ENCODE data around the gene RELN. TPM values are rescaled to one million over a fixed set of nuclear protein-coding genes. Genes with fewer than 3 reads are reported as not detected.

The RELN gene
- total and polyA plus RNA-seq, 2 of the 13 experiments (the other 11 are each of a cell fraction or from before 2014, with no cell fraction given), result 315 to 332 TPM

GRCh38 chr7:103660455-103661371, 328.7 kb downstream of the RELN start (continued):
- TF ChIP-seq FOXJ3 (CRISPR knock-in tag; IDR thresholded peaks at IDR 0.05; ENCODE audit: borderline replicate concordance) (peak; percentile 99), CBX1 (IDR thresholded peaks at IDR 0.05; ENCODE audit: low read depth) (no peak), ARID2 (CRISPR knock-in tag; IDR thresholded peaks at IDR 0.05; ENCODE audit: borderline replicate concordance) (no peak), ZNF431 (CRISPR knock-in tag; IDR thresholded peaks at IDR 0.05; ENCODE audit: borderline replicate concordance, low read depth) (no peak; the same call in 1 of the 2 replicates), BORCS8-MEF2B (CRISPR knock-in tag; IDR thresholded peaks at IDR 0.05) (no peak), ZNF557 (CRISPR knock-in tag; IDR thresholded peaks at IDR 0.05) (no peak), FOXP1 (IDR thresholded peaks at IDR 0.05) (peak; percentile 94), FOXP1 (CRISPR knock-in tag; IDR thresholded peaks at IDR 0.05) (peak; percentile 98), ZNF451 (CRISPR knock-in tag; IDR thresholded peaks at IDR 0.05) (no peak), GABPB1 (CRISPR knock-in tag; IDR thresholded peaks at IDR 0.05) (peak; percentile 76), ZNF577 (CRISPR knock-in tag; IDR thresholded peaks at IDR 0.05; ENCODE audit: borderline replicate concordance, low read depth) (no peak), ZNF382 (CRISPR knock-in tag; IDR thresholded peaks at IDR 0.05; ENCODE audit: borderline replicate concordance) (no peak), NCOA2 (CRISPR knock-in tag; IDR thresholded peaks at IDR 0.05) (peak; percentile 100)
- TF ChIP-seq, protein P1, sequence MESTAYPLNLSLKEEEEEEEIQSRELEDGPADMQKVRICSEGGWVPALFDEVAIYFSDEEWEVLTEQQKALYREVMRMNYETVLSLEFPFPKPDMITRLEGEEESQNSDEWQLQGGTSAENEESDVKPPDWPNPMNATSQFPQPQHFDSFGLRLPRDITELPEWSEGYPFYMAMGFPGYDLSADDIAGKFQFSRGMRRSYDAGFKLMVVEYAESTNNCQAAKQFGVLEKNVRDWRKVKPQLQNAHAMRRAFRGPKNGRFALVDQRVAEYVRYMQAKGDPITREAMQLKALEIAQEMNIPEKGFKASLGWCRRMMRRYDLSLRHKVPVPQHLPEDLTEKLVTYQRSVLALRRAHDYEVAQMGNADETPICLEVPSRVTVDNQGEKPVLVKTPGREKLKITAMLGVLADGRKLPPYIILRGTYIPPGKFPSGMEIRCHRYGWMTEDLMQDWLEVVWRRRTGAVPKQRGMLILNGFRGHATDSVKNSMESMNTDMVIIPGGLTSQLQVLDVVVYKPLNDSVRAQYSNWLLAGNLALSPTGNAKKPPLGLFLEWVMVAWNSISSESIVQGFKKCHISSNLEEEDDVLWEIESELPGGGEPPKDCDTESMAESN (CRISPR knock-in tag; conservative IDR thresholded peaks at IDR 0.05), result peak; percentile 69; the same call in 1 of the 2 replicates
- TF ChIP-seq, protein P2, sequence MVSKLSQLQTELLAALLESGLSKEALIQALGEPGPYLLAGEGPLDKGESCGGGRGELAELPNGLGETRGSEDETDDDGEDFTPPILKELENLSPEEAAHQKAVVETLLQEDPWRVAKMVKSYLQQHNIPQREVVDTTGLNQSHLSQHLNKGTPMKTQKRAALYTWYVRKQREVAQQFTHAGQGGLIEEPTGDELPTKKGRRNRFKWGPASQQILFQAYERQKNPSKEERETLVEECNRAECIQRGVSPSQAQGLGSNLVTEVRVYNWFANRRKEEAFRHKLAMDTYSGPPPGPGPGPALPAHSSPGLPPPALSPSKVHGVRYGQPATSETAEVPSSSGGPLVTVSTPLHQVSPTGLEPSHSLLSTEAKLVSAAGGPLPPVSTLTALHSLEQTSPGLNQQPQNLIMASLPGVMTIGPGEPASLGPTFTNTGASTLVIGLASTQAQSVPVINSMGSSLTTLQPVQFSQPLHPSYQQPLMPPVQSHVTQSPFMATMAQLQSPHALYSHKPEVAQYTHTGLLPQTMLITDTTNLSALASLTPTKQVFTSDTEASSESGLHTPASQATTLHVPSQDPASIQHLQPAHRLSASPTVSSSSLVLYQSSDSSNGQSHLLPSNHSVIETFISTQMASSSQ (IDR thresholded peaks at IDR 0.05; ENCODE audit: low read depth), result peak; percentile 85
- TF ChIP-seq, protein P2 (CRISPR knock-in tag; IDR thresholded peaks at IDR 0.05; ENCODE audit: borderline replicate concordance), result peak; percentile 93; the same call in 1 of the 2 replicates
- TF ChIP-seq, protein P3, sequence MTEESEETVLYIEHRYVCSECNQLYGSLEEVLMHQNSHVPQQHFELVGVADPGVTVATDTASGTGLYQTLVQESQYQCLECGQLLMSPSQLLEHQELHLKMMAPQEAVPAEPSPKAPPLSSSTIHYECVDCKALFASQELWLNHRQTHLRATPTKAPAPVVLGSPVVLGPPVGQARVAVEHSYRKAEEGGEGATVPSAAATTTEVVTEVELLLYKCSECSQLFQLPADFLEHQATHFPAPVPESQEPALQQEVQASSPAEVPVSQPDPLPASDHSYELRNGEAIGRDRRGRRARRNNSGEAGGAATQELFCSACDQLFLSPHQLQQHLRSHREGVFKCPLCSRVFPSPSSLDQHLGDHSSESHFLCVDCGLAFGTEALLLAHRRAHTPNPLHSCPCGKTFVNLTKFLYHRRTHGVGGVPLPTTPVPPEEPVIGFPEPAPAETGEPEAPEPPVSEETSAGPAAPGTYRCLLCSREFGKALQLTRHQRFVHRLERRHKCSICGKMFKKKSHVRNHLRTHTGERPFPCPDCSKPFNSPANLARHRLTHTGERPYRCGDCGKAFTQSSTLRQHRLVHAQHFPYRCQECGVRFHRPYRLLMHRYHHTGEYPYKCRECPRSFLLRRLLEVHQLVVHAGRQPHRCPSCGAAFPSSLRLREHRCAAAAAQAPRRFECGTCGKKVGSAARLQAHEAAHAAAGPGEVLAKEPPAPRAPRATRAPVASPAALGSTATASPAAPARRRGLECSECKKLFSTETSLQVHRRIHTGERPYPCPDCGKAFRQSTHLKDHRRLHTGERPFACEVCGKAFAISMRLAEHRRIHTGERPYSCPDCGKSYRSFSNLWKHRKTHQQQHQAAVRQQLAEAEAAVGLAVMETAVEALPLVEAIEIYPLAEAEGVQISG (CRISPR knock-in tag; IDR thresholded peaks at IDR 0.05), result no peak; the same call in 1 of the 2 replicates
